HG03575 (cell line): ENCODE measurements around the gene CDC42BPG.

Experiments used
- ATAC-seq: cut with Tn5 transposase; IDR thresholded peaks from one replicate; pipeline ENCODE4 v1.9.1; 2021; ENCODE audit not compliant: unreplicated experiment, insufficient number of reproducible peaks, low FRiP score; ENCODE audit errors: extremely low read depth

Gene CDC42BPG

DNA sequence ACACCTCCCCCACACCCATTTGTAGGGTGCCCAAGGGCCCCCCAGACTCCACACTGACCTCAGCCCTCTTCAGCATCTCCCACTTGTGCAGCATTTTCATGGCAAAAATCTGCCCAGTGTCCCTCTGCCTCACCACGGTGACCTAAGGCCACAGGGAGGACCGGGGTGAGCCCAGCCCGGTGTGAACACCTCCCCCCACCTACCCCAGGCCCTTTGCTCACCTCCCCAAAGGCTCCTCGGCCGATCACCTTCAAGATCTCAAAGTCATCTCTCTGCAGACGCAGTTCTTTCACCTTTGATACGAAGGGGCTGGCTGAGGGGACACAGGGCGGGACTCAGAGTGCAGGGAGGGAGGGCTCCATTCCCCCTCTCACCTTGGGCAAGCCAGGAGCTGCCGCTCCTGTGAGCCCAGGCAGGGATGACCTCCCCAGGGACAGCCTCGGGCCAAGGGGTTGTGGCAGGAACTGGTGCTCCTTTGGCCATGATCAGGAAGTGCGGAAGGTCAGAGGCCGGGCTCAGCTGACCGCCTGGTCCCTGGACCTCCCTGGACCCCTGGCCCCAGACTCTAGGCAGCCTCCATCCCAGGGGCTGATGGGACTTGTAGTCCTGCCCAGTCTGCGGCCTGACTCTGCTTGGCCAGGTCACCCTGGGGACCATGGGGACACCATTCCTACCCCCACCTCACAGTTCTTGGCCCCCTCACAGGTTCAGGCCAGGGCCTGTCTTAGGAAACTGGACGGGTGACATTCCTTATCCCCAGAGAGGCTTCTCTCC, 2.7 kb downstream of the CDC42BPG start:
- ATAC-seq: no peak

DNA sequence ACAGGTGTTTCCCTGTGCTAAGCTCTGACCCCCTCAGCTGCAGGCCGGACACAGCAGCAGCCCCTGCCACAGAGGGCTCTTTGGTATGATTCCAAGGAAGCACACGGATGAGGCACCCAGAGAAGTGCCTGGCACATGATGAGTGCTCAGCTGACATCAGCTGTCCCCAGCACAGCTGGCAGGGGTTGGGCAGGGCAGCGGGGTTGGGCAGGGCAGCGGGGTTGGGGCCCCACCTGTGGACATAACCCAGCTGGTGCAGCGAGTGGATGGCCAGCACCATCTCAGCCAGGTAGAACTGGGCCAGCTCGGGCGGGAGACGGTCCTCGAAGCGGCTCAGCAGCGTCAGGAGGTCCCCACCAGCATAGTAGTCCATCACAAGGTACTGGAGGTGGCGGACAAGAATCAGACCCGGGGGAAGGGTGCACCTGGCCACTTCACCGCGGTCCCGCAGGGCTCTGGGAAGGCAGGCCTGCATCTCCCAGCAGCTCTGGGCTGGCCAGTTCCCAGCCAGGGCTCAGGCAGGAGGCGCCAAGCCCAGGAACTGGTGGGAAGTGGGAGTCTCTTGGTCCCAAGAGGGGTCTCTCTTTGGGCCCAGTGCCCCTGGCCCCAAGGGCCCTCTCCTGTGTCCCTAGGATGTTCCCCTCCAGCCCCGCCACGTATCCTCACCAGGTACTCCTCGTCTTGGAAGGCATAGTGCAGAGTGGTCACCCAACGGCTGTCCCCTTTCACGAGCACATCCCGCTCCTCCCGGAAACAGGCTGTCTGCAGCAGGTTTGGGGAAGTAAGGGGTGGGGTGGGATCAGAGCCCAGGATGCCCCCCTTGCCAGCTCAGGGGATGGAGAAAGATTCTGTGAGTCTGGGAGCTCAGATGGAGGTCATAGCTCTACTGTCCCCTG, 4.3 kb downstream of the CDC42BPG start:
- ATAC-seq: no peak

DNA sequence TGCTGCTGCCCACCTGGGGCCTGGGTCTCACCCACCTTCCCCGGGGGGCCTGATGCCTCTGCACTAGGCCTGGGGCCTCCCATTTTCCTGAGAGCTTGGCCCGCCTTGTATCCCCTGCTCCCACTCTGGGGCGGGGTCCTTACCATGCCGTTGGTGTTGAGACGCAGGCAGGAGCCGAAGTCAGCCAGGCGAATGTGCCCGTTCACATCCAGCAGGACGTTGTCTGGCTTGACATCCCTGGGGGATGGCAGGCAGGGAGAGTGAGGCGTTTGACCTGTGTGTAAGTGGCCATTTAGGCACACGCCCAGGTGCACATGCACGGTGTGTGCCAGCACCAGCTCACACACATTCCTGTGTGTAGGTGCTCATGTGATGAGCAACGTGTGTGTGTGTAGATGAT, 5.1 kb downstream of the CDC42BPG start:
- ATAC-seq: no peak

DNA sequence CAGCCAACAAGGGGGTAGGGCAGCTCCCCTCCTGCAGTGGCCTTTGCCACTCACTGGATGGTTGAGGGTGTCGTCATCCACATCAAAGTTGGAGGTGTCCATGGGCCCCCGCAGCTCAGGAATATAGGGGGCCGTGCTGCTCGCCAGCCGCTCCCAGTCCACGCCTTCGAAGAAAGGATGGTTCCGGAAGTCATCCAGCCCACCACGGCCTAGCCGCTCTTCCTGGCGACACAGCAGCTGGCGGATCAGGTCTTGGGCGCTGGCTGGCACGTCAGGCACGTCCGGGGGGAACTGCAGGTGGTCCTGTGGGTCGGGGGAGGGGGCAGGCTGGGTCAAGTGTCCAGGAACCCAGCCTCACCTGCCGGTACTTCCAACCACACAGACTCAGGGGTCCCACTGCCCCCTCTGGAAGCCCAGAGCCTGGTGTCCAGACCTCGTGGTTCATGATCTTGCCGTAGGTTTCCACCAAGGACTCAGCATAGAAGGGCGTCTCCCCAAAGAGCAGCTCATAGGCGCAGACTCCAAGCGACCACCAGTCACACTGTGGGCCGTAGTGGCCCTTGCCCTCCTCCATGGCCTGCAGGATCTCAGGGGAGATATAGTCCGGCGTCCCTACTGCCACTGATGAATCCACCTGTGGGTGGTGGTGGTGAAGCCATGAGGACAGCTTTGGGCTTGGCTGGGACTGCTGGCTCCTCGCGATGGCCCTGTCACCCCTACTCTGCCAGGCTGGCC, 5.7 kb downstream of the CDC42BPG start:
- no peak for ATAC-seq

DNA sequence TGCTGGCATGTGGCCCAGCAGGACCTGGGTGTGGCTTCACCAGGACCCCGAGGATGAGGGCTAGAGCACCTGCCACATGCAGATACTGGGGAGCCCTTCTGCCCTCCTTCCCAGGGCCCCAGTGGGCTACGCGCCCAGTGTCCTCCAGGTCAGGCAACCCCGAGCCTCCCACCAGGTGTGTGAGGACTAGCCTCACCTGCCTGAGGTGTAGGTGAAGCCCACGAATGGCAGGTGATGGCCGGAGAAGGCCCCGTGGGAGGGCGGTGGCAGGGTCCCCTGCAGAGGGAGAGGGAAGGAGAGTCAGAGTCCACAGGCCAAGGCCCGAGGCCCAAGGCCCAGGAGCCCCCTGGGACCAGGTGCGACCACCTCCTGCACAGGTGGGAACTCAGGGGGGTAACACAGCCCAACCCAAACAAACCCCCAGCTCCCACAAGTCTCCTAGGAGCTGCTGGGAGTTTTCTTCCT, 6.5 kb downstream of the CDC42BPG start:
- ATAC-seq: no peak

DNA sequence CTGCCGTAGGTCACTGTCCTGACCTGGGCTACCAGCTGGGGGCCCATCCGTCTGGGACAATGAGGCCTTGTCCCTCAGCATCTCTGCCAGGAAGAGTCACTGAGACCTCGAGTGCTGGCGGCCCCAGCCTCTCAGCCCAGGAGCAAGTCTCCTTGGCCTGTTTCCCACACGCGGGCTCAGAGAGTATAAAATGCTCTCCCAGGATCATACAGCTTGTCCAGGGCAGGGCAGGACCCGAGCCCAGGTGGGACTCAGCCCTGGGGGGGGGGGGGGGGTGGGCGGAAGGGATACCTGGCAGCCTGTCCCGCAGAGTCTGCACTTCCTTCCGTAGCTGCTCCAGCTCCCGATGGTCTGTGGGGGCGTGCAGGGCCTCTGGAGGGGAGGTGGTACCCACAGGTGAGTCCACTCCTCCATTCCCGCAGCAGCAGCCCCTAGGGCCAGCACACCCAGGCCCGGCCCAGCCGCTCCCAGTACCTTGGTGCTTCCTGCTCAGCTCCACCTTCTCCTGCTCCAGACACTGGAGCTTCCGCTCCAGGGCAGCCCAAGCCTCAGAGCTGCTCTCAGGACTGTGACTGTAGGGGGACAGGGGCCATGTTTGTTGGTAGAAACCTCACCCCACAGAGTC, 7.9 kb downstream of the CDC42BPG start:
- no peak for ATAC-seq

DNA sequence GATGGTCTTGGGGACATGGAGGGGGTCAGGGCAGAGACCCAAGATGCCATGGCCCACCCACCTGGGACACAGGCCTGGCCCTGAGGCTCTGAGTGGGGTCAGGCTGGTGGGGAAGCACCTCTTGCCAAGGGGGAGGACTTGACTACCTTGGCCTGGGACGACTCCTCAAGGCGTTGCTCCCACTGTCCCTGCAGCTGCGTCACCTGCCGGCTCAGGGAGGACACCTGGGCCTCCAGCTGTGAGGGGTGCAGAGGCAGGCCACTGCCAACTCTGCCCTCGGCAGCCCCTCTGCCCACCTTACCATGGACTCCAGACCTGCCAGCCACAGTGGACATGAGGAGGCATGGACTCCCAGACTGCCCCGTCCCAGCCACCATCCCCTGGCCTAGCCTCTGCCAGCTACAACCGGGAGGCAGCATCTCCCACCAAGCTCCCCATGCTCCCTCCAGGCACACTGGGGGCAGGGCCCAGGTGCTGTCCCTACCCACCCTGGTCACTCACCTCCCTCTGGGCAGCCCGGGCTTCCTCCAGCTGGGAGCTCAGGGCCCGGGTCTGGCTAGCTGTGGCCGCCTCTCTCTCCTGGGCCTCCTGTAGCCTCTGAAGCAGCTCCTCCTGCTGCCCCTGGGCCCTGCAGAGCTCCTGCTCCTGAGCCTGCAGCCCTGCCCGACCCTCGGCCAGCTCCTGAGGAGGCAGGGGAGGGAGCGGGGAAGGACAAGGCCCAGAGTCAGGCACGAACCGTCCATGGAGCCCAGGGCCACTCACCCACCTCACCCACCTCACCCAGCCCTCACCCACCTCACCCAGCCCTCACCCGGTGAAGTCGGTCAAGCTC, 8.6 kb downstream of the CDC42BPG start:
- no peak for ATAC-seq

DNA sequence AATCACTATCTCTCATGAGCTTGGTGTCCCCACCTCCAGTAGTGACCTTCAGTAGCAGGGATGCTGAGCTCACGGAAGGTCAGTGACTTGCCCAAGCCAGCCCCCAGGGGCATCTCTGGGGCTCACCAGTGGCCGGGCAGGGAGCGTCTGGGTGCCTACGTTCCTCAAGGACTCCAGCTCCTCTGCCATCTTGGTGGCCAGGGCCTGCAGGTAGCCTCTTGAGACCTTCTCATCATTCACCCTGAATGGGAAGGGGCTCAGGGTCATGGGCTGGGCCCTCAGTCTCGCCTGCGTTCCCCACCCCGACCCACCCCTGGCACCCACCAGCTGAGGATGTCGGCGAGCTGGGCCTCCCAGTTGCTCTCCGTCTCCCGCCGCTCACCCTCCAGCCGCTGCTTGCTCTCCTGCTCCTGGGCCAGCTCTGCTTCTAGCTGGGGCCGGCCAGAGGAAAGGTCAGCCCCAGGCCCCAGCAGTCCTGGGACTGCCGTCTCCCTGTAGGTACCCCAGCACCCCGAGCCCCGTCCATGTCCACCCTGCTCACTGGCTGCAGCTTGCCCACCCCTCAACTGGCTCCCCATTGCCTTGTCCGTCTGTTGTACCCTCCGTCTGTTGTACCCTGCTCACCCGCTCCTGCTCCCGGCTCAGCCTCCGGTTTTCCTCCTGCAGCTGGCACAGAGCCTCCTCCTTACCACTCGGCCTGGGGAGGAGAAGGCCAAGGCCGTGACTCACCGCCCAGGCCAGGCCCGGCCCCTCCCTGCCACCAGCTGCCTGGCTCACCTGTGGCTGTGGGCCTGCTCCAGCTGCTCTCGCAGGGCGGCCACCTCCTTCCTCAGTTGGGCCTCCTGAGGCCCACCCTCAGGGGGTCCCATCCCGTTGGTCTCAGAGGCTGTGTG, 9.5 kb downstream of the CDC42BPG start:
- no peak for ATAC-seq

DNA sequence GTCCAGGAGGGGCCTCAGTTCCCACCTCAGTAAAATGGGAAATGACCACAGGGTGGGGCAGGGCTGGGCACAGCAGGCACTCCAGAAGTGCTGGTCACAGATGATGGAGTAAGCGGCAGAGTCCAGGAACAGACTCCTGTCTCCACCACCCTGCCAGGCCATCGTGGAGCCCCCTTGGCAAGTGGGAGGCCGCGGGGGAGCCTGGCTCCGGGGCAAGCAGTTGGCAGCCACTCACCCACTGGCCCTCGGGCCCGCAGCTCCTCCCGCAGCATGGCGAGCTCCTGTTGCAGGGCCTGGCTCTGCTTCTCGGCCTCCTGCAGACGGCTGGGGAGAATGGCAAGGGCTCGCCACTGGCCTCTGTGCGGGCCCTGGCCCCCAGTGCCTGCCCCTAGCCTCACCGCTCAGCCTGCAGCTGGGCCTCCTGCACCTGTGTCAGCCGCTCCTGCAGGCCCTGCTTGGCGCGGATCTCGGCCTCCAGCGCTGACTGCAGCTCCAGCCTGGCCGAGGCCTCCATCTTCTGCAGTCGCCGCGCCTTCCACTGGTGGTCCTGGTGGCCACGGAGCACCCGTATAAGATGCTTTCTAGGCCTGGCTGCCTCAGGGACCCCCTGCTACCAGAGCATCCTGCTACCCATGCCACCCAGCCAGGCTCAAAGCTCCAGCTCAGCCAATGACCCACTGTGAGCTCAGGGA, 10.3 kb downstream of the CDC42BPG start:
- ATAC-seq: no peak

DNA sequence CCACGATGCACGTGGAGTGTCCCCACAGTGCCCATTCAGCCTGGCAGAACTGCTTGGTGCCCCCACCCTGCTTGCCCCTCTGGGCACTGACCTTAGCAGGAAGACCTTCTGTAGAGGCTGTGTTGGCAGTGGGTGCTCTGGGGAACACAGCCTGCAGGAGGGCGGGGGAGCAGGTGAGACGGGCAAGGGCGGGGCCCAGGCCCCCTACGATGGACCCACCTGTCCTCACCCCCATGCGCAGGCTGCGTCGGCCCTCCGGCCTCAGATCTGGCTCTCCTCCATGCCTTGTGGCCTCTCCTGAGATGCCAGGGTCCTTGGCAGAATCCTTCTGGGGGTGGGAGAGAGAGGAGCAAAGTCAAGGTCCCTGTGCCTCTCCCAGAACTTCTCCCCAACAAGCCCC, 10.9 kb downstream of the CDC42BPG start:
- ATAC-seq: no peak

DNA sequence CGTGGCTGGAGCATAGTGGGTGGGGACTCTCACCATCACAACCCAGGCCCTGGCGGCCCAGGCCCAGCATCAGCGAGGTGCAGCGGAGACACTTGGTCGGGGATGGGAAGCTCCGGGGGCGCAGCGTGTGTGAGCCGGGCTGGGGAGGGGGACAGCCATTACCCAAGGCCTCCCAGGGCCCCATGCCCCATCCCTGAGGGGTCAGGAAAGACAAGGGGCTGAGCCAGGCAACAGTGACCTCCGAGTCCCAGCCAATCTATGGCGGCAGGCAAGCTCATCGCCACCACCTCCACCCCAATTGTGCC, 11.3 kb downstream of the CDC42BPG start:
- no peak for ATAC-seq

DNA sequence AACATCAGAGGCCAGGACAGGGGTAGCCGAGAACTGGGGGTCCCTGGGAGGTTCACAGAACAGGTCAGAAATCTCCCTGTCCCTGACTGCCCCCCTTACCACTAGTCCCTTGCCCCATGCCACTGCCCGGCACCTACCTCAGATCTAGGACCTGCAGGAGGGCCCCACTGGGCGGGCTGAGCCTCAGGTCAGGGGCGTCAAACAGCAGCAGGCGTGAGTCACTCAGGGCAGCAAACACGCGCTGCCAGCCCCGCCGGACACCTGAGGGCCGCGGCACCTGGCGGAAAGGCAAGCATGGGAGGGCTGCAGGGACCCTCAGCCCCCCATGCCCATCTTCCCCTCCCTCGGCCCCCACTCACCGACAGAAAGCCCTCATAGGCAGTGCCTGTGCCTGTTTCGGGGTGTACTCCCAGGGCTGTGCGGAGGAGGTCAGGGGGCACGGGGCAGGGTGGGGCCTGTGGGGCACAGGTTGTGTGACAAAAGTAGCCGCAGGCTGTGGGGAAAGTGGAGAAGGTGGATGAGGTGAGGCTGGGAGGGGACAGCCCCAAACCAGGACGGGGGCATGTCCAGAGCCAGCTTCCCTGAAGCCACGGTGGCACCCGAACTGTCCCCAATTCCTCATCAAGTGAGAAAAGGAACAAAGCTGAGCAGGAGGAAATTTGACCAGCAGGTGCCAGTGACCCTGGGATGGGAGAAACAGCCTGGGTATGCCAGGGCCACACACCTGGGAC, 11.8 kb downstream of the CDC42BPG start:
- ATAC-seq: no peak

DNA sequence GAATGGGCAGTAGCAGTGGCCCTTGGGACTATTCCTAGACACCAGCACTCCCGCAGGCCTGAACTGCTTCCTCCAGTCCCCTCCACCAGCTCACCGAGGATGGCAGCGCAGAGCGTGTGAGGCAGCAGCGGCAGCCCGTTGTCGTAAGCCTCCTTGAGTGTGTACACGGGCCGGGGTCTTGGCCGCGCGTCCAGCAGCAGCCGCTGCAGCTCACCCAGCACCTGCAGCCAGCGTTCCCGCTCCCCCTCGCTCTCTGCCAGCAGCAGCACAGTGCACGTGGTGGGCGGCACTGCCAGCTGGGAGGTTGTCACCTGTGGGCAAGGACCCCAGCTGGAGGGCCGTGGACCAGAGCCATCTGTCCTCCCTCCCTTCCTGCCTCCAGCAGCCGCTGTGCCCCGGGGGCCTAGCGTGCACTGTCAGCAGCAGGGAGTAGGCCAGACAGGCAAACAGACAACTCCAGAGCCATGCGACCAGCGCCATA, 13.0 kb downstream of the CDC42BPG start:
- ATAC-seq: no peak

DNA sequence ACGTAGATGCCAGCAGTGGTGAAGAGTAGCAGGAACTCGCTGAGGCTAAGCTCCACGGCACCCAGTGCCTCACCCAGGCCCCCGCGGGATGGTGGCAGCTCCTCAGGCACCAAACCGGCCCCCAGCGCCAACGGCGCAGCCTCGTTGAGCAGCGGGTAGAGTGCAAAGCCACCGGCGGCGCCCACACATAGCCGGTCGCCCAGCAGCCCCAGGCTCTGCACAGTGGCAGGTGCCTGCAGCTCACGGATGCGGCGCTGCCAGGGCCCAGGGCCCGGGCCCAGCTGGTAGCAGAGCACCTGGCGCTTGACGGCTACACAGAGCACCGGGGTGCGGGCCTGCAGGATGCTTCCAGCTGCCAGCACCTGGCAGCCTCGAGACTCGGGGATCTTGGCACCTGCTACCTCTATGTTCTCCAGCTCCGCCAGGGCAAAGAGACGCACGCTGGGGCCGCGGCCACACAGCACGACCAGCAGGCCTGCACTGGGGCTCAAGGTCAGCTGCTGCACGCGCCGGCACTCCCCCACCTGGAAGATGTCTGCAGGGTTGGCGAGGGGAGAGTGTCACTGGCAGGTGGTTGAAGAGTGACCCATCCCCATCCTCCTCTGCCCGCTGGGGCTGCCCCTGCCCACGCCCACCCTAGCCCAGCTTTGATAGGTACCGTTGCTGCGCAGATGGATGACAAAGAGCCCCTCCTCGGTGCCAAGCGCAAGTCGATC, 14.8 kb downstream of the CDC42BPG start:
- ATAC-seq: no peak

DNA sequence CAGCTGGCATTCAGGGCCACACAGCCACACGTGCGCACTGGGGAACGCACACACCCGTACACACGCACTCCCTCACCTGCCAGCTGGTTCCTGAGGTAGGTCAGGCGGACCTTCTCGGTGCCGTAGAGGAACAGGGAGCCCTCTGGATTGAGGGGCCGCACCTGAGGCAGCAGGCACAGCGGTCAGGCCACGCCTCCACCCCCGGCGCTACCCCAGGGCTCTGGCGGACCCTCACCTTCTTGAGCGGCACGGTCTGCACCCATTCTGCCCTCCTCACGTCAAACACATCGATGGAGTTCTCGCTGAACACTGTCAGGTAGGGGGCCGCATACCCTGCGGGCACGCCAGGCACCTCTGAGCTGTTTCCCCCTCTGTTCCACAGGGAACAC, 17.0 kb downstream of the CDC42BPG start:
- ATAC-seq: no peak
